ENCODE results near the gene ALPL. TPM values are rescaled to one million over a fixed set of nuclear protein-coding genes. Genes with fewer than 3 reads are reported as not detected.

Gene ALPL
- total RNA-seq, 2 donors from 2014 or later, result not detected

DNA sequence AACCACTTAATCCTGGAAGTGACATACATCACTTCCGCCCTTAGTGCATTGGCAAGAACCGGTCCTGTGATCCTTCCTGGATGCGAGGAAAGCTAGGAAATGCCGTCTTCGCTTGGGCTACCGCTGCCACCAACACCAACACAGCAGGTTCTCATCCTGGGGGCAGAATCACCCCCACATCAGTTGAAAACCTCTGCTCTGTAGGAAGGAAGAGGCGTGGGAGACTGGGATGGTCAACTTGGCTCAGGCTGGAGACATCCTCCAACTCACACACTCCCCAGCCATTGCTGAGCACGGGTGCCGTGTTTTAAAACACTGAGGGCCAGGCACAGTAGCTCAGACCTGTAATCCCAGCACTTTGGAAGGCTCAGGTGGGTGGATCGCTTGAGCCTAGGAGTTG is 74.9 kb downstream of the ALPL start:
- no peak overlapping the region for H3K4me3 Mint-ChIP-seq

DNA sequence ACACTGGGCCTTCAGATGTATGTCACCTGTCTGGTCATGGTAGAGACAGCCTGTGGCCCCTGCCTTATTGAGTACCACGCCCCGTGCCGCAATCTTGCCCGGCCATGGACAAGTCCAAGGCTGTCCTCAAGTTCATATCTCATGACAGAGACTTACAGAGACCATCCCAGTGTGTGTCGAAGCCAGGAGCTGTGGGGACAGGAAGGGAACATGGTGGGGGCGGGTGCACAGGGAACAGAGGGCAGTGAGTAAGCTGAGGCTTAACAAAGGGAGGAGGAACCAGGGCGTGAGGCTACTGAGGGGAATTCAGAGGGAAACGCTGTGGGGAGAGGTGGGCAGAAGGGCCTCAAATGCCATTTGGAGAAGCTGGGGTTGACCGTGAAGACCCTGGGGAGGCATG is 75.8 kb downstream of the ALPL start:
- H3K4me1 Mint-ChIP-seq, result no peaks in the 10 kb centered on the region
- H3K4me3 Mint-ChIP-seq, result no peak overlapping the region
- H3K27me3 Mint-ChIP-seq, result peaks cover 21% of the 10 kb centered on the region
- H3K9me3 Mint-ChIP-seq, result no peaks in the 10 kb centered on the region
- H3K27ac Mint-ChIP-seq, result no peak overlapping the region
- no peak for ATAC-seq (replicated peaks)
- no peaks in the 10 kb centered on the region for H3K36me3 Mint-ChIP-seq (ENCODE audit: low read depth)

More for the DNA sequence above, 74.9 kb downstream of the ALPL start:
- peaks cover 23% of the 10 kb centered on the region for H3K27me3 Mint-ChIP-seq
- no peak for ATAC-seq (replicated peaks)
- no peaks in the 10 kb centered on the region for H3K9me3 Mint-ChIP-seq
- no peak overlapping the region for H3K27ac Mint-ChIP-seq
- no peaks in the 10 kb centered on the region for H3K36me3 Mint-ChIP-seq (ENCODE audit: low read depth)
- no peaks in the 10 kb centered on the region for H3K4me1 Mint-ChIP-seq

DNA sequence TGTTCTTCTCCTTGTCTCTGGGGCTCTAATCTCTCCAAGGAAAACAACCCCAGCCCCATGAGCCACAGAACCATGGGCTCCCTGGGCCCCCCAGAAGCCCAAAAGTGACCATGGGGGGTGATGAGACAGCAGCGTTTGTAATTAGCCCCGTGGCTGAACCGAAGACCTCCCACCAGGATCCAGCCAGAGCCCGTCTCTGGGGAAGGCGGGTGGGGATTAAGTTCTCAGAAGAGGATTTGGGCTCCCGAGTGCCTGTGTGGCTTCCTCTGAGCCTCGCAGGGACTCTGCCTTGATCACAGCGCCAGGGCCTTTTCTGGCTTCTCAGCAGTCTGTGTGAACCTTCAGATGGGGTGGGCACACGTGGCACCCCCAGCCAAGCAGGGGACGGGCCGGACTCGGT is 77.0 kb downstream of the ALPL start:
- Mint-ChIP-seq H3K4me1 (no peaks in the 10 kb centered on the region), H3K4me3 (no peak overlapping the region), H3K9me3 (no peaks in the 10 kb centered on the region), H3K36me3 (ENCODE audit: low read depth) (no peaks in the 10 kb centered on the region), H3K27ac (no peak overlapping the region), H3K27me3 (peaks cover 21% of the 10 kb centered on the region)
- no peak for ATAC-seq (replicated peaks)

DNA sequence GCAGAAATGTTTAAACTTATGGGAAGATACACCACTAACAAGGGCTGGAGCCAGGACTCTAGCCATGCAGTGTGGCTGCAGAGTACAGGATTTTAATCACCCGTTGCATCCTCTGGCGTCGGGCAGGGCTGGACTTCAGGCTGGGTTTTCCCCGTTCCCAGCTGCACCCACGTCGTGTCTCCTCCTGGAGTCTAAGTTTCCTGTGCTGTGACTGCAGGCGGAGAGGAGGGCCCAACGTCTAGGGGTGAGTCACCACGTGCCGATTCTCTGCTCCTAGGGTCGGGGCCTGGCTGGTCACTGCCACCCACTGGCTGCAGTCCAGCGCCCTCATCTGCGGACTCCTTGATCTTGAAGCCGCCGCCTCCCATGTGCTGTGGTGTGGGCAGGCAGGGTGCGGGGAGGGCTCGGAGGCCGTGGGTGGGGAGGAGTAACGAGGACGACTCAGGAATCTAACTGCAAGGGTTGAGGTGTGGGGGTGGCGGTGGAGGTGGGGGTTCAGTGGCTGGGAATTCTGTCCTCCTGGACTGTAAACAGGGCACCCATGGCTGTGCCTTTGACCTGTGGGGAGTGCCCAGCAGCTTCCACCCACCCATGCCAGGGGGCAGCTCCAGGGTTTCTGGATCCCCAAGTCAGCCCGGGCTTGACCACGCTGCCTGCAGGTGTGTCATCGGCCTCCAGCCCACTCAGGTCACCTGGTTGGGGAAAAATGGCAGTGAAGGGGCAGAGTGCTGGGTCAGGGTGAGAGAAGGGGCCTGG is 77.8 kb downstream of the ALPL start:
- no peak overlapping the region for H3K27ac Mint-ChIP-seq
- H3K27me3 Mint-ChIP-seq, result peaks cover 21% of the 10 kb centered on the region
- no peak for ATAC-seq (replicated peaks)
- no peak overlapping the region for H3K4me3 Mint-ChIP-seq
- H3K4me1 Mint-ChIP-seq, result no peaks in the 10 kb centered on the region
- no peaks in the 10 kb centered on the region for H3K9me3 Mint-ChIP-seq
- H3K36me3 Mint-ChIP-seq (ENCODE audit: low read depth), result no peaks in the 10 kb centered on the region

DNA sequence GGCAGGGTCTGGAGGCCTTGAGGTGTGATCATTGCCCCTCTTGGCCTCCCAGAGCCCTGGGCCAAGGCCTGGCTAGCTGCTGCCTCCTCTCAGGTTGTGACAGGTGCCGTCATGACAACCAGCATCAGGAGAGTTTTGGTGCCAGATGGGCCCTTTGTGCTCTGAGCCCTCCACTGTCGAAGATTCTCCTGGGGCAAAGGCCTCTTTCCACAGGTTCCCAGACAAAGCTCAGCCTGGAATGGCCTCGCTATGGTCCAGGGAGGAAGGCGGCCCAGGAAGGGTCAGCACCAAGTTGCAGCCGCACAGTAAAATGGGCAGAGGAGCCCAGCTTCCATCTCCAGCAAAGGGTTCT is 78.4 kb downstream of the ALPL start:
- no peaks in the 10 kb centered on the region for H3K9me3 Mint-ChIP-seq
- H3K27me3 Mint-ChIP-seq, result peaks cover 23% of the 10 kb centered on the region
- ATAC-seq (replicated peaks), result no peak

DNA sequence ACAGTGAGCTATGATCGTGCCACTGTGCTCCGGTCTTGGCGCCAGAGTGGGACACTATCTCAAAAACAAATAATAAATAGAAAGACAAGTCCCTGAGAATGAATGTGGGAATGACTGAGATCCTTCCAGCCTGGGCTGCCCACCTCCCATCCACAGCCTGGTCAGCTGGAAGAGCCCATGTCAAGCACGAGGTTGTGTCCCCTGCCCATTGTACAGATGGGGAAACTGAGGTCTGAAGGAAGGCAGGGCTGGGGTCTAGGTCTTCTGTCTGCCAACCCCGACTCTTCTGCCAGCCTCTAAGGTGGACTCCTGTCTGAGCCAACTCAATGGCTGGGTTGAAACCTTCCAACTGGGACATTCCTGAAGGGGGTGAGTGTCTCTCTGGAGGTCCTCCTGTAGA is 80.4 kb downstream of the ALPL start:
- no peak overlapping the region for H3K27ac Mint-ChIP-seq
- H3K4me3 Mint-ChIP-seq, result no peak overlapping the region
- ATAC-seq (replicated peaks), result no peak
- H3K27me3 Mint-ChIP-seq, result peaks cover 21% of the 10 kb centered on the region
- no peaks in the 10 kb centered on the region for H3K9me3 Mint-ChIP-seq
- no peaks in the 10 kb centered on the region for H3K4me1 Mint-ChIP-seq
- no peaks in the 10 kb centered on the region for H3K36me3 Mint-ChIP-seq (ENCODE audit: low read depth)

More for the DNA sequence above, 78.4 kb downstream of the ALPL start:
- no peaks in the 10 kb centered on the region for H3K36me3 Mint-ChIP-seq (ENCODE audit: low read depth)
- no peak overlapping the region for H3K27ac Mint-ChIP-seq
- H3K4me3 Mint-ChIP-seq, result no peak overlapping the region
- H3K4me1 Mint-ChIP-seq, result no peaks in the 10 kb centered on the region

DNA sequence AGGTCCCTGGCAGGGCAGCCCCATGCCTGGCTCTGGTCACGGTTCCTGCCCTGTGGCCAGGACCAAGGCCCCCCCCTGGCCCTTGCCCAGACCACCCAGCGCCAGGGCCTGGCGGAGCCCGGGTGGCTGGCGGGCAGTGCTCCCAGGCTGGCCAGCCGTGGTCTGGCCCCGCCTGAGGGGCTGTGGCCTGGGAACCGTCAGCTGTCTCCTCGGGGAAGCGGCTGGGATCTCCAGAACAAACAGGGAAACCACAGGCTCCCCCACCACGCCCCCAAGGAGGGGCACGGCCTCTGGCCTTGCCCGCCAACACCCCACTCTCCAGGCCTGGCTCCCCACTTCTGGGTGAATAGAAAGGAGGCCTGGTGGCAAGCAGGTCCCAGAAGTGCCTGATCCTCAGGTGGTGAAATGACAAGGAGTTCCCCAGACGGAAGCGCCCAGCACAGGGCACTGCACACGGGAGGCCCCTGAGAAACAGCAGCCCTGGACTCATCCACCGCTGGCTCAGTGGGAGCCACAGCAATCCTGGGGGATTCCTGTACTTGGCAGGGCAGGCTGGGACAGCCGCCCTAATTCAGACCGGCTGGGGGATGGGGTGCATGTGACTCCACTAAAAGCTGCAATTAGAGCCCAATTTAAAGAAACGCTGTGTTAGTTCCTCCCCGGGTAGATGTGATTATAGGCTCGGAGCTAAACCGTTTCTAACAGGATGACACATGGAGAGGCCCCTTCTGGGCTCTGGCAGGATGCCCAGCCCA is 81.1 kb downstream of the ALPL start:
- no peak overlapping the region for H3K27ac Mint-ChIP-seq
- no peaks in the 10 kb centered on the region for H3K36me3 Mint-ChIP-seq (ENCODE audit: low read depth)
- peaks cover 18% of the 10 kb centered on the region for H3K27me3 Mint-ChIP-seq
- H3K9me3 Mint-ChIP-seq, result no peaks in the 10 kb centered on the region
- no peak overlapping the region for H3K4me3 Mint-ChIP-seq
- H3K4me1 Mint-ChIP-seq, result no peaks in the 10 kb centered on the region
- ATAC-seq (replicated peaks), result no peak

DNA sequence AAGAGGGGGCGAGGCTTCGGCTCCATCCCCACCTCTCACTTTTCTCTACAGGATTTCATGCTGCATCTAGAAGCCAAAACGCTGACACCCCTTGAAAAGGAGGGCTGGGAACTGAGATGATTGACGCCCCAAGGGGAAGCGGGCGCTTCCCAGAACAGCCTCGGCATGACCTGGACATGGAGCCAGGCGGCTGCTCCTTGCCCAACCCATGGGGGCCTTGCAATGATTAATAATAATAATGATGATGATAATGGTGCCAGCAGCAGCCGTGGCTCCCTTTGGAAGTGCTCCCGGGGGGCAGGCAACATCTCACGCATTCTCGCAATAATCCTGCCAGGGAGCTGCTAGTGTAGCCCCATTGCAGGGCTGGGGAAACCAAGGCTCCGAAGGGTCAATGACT is 81.7 kb downstream of the ALPL start:
- H3K4me1 Mint-ChIP-seq, result no peaks in the 10 kb centered on the region
- ATAC-seq (replicated peaks), result no peak
- no peak overlapping the region for H3K4me3 Mint-ChIP-seq
- no peaks in the 10 kb centered on the region for H3K9me3 Mint-ChIP-seq
- H3K36me3 Mint-ChIP-seq (ENCODE audit: low read depth), result no peaks in the 10 kb centered on the region
- H3K27me3 Mint-ChIP-seq, result peaks cover 23% of the 10 kb centered on the region
- no peak overlapping the region for H3K27ac Mint-ChIP-seq

DNA sequence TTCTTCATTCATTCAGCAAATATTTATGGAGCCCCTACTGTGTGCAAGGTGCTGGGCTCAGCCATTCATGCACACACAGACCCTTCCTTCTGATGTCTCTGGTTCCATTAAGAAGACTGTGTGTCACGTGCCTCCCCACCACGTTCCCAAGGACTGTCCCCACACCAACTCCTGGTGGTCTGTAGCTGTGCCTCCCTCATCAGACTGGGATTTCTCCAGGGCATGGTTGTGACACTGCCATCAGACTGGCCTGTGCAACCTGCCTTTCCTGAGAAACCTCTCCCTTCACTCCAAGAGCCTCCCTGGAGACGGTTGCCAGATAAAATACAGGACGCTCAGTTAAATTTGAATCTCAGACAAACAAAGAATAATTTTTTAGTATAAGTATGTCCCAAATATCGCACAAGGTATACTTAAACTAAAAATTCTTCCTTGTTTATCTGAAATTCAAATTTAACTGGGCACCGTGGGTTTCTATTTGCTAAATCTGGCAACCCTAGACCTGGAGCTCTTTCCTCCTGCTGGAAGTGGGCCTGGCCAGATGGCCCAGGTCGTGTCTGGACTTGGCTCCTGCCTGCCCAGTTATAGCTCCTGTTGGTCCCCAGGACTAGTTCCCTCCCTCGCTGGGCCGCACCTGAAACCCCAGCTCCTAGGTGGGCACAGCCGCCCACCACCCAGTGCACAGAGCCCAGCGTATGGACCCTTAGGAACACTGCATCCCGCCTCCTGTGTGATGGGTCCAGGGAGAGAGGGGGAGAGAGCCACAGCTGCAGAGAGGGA is 83.1 kb downstream of the ALPL start:
- Mint-ChIP-seq H3K4me1 (no peaks in the 10 kb centered on the region), H3K9me3 (no peaks in the 10 kb centered on the region), H3K27me3 (peaks cover 20% of the 10 kb centered on the region), H3K4me3 (no peak overlapping the region), H3K27ac (no peak overlapping the region), H3K36me3 (ENCODE audit: low read depth) (no peaks in the 10 kb centered on the region)
- no peak for ATAC-seq (replicated peaks)

DNA sequence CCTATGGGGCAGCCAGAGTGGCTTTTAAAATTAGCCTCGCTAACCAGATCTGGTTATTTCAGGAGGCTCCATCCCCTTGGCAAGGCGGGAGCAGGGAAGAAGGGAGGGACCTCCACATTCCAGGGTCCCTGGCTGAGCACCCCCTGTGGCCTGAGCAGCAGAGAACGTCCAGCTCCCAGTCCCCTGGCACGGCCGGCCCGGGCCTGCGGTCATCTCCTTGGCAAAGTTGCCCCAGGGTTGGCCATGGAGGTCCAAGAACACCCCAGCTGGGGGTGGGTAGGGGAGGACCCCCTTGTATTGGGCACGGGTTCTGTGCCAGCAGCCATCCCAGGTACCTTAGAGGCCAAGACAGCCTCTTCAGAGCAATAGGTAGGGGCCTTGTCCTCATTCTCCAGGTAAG is 84.0 kb downstream of the ALPL start:
- Mint-ChIP-seq H3K27me3 (peaks cover 16% of the 10 kb centered on the region), H3K4me3 (no peak overlapping the region), H3K4me1 (no peaks in the 10 kb centered on the region), H3K36me3 (ENCODE audit: low read depth) (no peaks in the 10 kb centered on the region), H3K27ac (no peak overlapping the region), H3K9me3 (no peaks in the 10 kb centered on the region)
- ATAC-seq (replicated peaks), result no peak

DNA sequence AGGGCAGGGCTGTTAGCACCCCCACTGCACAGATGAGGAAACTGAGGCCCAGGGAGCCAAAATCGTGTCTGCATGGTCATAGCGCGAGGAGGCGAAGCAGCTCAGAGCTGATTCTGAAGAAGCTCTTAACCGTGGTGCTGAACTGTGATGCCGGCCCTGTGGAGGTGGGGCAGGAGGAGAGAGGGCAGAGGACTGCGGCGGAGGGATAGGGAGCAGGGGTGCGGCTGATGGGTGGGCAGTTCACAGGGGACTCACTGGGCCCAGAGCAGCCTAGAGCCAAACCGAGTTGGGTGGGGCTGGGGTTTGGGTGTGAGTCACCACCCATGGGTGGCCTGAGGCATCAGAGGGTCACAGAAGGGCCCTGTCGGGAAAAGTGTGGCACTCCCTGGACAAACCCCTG is 85.3 kb downstream of the ALPL start:
- peaks cover 16% of the 10 kb centered on the region for H3K27me3 Mint-ChIP-seq
- no peaks in the 10 kb centered on the region for H3K9me3 Mint-ChIP-seq
- H3K27ac Mint-ChIP-seq, result no peak overlapping the region
- no peaks in the 10 kb centered on the region for H3K4me1 Mint-ChIP-seq
- no peaks in the 10 kb centered on the region for H3K36me3 Mint-ChIP-seq (ENCODE audit: low read depth)
- ATAC-seq (replicated peaks), result no peak
- H3K4me3 Mint-ChIP-seq, result no peak overlapping the region

DNA sequence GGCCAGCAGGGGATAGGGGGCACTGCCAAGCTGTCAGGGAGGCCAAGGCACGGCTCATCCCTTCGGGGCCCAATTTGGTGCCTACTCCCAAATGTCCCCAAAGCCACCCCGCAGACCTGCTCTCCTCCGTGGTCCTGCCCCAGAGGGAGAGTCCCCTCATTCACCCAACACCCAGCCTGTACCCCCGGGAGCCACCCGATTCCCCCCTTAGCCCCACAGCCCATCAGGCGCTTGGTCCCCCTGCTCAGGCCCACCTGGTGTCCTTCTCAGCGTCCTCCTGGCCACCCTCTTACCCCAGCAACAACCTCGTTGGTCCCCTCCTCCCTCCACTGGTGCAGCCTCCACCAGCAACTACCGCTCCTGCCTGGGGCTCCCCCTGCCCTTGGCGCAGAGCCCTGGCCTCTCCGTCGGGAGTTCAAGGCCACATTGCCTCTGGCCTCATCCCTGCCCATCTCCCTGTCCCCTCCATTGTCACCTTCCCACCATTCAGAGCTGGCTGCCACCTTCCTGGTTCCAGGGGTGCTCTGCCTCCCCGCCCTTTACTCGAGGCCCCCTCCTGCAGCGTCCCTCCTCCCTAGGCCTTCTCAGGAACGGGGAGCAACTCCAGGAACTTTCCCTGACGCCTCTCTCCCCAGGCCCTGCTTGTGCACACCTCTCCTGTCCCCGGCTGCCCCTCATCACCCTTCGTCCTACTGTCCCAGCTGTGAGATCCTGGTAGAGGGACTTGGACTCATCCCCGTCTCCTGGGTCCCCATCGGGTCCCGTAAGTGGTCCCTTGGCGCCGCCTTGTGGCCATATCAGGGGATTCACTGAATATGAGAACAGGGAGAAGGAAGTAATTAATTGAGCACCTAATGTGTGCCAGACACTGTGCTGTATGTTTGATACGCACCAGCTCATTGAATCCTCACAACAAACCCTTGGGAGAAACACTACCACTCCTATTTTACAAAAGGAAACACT is 86.0 kb downstream of the ALPL start:
- Mint-ChIP-seq H3K9me3 (no peaks in the 10 kb centered on the region), H3K27ac (no peak overlapping the region), H3K4me1 (no peaks in the 10 kb centered on the region), H3K4me3 (no peak overlapping the region), H3K36me3 (ENCODE audit: low read depth) (no peaks in the 10 kb centered on the region), H3K27me3 (peaks cover 23% of the 10 kb centered on the region)
- ATAC-seq (replicated peaks), result peak; percentile 68

DNA sequence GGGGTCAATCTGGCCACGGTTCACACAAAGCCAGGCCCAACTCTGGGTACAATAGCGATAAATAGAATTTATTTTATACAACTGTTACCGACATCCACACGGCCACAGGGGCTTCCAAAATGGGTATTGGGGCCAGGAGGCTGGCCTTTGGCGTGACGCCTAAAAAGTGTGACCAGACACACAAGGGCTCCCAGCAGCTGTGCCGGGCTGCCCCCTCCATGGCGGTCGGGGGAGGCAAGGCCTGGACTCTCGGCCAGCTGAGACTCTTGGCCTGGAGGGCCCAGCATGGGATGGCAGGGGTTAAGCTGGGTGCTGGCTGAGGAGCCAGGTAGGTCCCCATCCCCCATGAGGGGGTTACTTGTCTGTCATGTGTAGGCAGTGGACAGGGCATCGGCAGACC is 87.0 kb downstream of the ALPL start:
- H3K9me3 Mint-ChIP-seq, result no peaks in the 10 kb centered on the region
- no peaks in the 10 kb centered on the region for H3K36me3 Mint-ChIP-seq (ENCODE audit: low read depth)
- H3K27me3 Mint-ChIP-seq, result peaks cover 26% of the 10 kb centered on the region
- no peak overlapping the region for H3K4me3 Mint-ChIP-seq
- ATAC-seq (replicated peaks), result no peak
- no peak overlapping the region for H3K27ac Mint-ChIP-seq
- H3K4me1 Mint-ChIP-seq, result no peaks in the 10 kb centered on the region

DNA sequence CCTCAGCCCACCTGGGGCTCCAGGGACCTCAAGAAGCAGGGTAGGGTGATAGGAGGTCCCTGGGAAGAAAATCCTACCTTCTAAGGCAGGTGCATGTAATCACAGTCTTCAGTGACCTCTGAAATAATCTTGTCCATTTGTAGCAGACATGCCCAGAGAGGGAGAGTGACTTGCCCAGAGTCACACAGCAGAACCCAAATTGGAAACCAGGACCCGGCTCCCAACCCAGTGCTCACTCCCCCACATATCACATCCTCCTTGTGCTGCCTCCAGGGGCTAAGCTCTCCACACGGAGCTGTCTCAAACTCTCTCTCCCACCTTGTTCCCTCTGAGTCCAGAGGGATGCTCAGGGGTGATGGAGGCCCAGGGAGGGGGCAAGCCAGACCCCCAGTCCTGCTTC is 87.4 kb downstream of the ALPL start:
- Mint-ChIP-seq H3K4me1 (no peaks in the 10 kb centered on the region), H3K36me3 (ENCODE audit: low read depth) (no peaks in the 10 kb centered on the region), H3K4me3 (no peak overlapping the region), H3K27ac (no peak overlapping the region), H3K27me3 (peaks cover 26% of the 10 kb centered on the region), H3K9me3 (no peaks in the 10 kb centered on the region)
- ATAC-seq (replicated peaks), result no peak

Data from activated T-helper 17 cell treated with anti-CD3 and anti-CD28 coated beads, Interleukin-2, amount 50 U/mL, for 72 hours (primary cell).